Amniotic stem cell (primary cell): ENCODE measurements around the gene C10orf71.

Experiments
- DNase-seq: peaks from one replicate; lab custom pipeline; 2025; lab: John Stamatoyannopoulos, UW

The C10orf71 gene, protein sequence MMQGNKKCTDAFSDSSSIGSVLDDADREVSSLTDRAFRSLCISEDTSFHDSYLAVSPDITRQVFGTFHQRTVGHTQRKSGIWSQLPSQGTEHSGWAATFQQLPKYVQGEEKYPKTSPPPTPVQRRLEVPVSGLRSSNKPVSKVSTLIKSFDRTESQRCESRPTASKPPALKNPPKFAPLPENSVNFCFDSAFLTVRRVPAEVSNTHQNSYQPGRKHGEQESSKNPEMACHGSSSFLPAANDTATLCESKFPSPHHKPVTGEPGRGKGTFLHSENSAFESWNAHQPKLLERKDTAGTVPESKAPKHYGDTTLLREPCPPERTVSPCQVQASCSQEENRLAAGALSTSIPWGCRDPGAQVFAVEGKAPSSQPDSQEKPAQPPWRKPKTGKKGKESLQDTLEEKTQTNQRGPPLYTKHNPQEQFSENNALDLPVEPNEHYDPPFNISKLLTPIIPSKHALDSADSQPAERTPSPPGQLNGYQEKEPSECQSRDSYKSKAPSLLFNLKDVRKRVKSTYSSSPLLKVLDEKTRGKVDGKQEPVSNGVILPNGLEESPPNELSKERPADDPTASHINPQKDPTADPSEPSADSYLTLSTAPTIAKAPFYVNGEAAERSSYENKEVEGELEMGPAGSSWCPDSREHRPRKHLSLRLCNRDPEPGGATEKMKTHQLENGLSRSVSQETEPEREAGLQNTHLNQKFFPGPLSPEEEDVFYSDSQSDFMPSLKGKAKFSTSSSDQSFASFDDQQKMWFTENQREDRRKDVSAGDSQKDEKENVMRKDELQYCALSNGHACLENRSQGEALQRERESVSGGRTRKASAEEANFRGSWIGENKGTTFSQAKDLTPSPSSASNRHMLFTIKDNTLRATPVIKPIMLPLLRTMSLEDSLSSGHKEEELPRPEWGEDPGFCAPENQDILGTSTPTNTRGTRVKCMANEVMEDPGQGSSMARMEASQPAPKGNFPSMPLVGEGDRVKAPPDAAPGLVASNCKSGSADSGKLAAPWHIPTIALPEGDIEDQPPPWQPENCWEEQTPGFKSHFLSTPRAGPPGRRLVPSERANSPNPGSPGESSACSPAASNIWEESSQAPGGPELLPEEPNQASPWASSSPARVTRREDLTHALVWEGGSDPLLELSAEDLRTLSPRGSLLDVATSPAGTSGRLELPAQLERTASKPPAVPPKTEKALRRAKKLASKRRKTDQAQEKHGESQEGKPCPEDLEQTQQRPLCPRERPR (N-terminal part only)

DNA sequence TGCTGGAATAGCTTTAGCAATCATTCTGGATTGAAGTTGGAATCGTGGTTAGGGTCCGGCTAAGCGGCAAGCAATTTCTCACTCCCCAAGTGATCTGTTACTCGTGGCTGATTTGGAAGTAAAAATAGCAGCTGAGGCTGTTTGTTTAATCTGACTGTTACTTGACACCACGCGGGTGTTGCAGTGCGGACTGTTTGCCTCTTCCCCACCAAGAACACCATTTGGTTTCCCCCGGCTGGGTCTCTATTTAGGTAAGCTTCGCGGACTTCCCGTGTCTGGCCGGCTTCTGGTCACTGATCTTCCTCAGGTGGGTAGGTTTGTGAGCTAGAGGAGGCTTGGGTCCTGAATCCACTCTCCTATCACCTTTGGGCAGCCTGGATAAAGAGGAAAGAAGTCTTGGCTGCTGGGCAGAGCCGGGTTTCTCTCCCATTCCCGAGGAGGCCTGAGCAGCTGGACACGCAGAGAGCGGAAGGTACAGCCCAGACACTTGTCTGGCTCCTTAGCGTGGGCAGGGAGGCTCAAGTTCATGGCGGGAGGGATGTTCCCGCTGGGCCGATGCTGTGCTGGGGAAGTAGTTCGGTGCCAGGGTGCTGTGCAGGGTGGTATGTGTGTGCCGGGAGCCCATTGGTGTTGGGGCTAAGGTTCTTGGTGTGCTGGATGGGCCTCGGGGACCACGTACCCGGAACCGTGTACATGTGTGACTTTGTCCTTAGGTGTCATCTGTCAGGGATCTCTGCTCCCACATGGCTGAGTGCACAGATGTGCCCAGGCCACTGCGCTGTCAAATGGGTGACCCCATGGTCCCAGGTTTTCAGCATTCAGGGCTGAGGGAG, at the start of gene C10orf71:
Gene C10orf71 (plus strand): TSS at position 188 of the 833 bp plus-strand sequence. CDS start 23,376 bp downstream, outside the sequence.
- no peak for DNase-seq

DNA sequence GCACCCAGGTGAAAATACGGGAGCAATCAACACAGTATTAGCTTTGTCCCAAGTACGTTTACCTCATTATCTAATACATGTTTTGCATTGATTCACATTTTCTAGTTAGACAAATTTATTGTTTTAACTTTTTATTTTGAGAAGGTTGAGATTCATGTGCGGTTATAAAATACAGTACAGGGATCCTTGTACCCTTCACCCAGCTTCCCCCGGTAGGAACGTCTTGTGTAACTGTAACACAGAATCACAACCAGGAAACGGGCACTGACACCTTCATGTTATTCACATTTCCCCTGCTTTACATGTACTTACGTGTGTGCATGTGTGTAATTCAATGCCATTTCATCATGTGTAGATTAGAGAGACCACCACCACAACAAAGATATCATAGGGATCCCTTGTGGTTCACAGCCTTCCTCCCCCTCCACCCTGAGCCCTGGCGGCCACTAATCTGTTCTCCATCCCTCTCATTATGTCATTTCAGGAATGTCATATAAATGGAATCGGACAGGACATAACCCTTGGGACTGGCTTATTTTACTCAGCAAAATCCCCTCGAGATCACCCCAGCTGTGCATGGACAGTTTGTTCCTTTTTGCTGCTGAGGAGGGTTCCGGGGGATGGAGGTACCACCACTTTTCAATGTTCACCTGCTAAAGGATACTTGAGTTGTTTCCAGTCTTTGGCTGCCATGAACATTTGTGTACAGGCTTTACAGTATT, 46.5 kb upstream of the C10orf71 start:
- DNase-seq: no peak

DNA sequence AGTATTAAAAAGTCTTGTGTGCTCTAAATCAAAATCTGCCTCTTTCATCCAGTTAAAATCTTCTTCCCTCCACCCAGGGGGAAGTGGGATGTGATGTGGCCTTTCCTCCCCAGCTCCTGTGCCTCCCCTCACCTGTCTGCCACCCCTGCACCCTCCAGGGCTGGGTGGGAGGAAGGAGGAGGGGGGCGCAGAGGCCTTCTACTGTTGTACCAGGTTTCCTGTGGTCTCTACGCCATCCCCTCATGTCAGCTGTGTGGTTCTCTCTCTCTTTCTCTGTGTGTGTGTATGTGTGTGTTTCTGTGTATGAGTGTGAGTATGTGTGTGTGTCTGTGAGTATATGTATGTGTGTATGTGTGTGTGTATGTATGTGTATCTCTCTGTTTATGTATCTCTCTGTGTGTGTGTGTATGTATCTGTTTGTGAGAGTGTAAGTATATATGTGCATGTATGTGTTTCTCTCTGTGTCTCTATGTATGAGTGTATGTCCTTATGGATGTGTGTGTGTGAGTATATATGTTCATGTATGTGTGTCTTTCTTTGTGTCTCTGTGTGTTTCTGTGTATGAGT, 45.5 kb upstream of the C10orf71 start:
- DNase-seq: no peak

DNA sequence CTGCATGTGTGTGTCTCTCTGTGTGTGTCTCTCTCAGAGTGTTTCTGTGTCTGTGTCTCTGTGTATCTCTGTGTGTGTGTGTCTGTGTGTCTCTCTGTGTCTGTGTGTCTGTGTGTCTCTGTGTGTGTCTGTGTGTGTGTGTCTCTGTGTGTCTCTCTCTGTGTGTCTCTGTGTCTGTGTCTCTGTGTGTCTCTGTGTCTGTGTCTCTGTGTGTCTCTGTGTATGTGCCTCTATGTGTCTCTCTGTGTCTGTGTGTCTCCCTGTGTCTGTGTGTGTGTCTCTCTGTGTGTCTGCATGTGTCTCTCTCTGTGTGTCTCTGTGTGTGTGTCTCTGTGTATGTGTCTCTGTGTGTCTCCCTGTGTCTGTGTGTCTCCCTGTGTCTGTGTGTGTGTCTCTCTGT, 44.8 kb upstream of the C10orf71 start:
- no peak for DNase-seq

DNA sequence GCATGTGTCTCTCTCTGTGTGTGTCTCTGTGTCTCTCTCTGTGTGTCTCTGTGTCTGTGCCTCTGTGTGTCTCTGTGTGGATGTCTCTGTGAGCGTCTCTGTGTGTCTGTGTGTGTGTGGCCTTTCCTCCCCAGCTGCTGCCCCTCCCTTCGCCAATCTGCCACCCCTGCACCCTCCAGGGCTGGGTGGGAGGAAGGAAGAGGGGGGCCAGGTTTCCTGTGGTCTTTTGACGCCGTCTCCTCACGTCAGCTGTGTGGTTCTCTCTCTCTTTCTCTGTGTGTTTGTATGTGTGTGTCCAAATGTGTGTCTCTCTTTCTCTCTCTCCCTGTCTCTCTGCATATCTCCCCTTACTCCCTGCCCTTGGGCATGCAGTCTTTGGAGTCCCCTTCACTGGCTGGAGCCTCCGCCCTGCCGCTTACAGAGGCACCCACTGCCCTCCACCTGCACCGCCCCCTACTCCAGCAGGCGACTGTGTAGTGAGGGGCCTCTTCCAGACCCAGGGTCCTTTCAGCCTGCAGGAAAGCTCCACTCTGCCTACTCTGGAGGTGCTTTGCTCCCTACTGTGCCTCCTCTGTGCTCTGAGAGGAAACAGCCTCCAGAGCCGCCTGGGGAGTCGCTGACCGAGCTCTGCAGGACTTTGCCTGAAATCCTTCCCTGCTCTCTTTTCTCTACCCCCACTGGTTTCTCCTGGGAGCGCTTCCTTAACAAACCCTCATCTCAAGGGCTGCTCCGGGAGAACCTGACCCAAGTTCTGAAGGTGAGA, 44.2 kb upstream of the C10orf71 start:
- DNase-seq: no peak

DNA sequence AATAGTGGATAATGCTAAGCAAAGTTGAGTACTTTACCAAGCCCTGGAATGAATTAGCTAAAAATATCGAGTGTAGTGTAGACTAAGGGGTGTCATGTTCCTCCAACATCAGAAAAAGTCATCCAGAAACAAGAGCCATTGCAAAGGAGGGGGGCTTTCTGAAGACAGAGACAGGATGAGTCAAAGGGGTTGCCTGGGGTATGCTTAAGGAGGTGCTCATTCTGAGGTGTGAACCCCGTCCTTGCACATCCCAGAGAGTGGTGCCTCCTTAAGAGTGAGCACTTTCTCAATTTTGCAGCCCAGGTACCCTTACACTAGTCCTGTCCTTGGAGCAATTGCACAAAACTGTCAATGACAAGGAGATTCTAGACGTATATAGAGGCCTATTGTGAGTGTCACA, 43.1 kb upstream of the C10orf71 start:
- DNase-seq: no peak

DNA sequence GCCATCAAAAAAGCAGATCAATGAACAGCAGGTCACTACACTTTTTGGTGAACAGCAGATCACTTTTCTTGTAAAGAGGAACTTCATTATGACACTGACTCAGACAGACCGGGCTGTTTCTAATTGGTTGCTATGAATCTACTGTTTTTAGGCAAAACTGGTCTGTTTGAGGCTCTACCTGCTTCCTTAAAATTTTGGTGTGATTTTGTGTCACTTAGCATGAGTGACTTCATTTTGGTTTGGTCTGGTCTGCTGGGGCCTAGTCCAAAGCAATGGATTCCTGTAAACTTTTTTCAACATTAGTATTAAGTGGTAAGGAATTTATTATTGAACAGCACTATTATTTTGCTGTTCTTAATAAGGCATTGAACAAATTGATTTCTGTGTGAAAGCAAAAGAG, 41.8 kb upstream of the C10orf71 start:
- no peak for DNase-seq

DNA sequence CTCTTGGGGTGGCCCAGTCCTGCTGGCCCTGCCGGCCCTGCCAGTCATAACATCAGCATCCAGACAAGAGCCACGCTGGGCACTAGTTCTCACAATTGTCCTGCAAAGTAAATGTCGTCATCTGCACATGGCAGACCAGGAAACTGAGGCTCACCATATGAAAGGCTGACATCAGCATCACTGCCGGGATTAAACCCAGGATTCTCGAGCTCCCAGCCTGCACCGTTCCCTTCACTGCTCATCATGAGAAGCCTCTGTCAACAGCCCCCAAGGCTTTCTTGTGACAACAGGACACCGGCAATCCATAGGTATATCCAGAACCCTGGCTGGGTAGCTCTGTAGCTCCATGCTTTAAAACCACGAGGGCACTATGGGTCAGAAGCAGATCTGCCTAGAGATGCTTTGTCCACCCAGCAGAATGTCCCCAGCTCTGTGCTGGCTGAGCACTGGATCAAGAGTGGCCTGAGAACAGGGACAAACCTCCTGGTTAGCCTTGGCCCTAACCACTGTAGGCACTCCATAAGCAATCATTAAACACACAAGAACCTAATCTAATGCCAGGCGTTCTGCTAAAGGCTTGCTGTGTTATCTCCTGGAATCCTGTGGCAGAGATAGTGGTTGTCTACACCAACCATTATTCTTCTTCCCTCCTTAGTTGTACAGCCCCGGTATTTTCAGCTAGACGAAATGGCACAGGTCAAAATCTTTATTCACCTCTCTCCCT, 41.2 kb upstream of the C10orf71 start:
- DNase-seq: no peak

DNA sequence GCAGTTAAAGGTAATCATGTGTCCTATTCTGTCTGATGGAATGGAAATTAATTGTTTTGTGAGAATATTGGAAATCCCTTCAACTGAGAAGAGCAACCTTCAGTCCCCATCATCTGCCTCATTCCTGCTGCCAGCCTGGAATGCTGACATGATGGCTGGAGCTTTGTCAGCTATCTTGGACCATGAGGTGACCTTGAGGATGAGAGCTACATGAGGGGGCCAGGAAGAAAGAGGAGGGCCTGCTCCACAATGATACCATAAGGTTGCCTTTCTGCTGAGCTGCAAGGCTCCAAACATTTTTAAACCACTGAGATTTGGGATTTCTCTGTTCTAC, 40.7 kb upstream of the C10orf71 start:
- no peak for DNase-seq

DNA sequence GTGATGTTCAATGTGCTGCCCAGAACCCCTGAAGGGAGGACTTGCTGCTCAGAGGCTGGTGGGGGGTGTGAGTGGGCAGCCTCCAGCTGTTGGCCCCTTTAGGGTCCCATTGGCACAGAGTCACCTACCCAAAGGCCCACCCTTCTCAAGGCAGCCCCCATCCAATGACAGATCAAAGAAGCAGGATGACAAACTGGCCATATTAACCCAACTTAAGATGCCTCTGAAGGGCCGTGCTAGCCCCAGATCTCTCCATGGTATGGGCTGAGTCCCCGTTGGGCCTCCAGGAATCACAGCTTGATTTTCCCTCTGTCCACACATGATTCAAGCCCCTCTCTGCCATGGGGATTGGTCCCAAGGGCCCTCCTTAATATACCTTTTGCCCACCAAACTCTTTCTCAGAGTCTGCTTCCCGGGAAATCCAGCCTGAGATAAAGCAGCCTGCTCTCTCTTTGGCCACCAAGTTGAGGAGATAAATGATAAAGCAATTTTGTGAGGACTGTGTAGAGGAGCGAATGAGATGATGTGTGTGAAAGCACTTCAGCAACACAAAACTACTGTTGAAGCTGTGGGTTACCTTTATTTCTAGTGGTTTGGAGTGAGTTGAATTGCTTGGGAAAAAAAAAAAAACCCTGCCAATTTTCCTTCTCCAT, 38.2 kb upstream of the C10orf71 start:
- DNase-seq: no peak

DNA sequence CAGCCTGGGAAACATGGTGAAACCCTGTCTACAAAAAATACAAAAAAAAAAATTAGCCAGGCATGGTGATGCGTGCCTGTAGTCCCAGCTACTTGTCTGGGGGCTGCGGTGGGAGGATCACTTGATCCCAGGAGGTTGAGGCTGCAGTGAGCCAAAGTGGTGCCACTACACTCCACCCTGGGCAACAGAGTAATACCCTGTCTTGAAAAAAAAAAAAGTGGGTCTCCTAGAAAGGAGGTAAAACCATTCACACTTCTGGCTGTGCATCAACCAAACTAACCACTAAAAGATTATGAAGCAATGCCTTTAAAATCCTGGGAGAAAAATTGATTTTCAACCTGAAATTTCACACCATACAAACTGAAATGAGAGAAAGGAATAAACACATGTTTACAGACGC, 35.4 kb upstream of the C10orf71 start:
- no peak for DNase-seq

DNA sequence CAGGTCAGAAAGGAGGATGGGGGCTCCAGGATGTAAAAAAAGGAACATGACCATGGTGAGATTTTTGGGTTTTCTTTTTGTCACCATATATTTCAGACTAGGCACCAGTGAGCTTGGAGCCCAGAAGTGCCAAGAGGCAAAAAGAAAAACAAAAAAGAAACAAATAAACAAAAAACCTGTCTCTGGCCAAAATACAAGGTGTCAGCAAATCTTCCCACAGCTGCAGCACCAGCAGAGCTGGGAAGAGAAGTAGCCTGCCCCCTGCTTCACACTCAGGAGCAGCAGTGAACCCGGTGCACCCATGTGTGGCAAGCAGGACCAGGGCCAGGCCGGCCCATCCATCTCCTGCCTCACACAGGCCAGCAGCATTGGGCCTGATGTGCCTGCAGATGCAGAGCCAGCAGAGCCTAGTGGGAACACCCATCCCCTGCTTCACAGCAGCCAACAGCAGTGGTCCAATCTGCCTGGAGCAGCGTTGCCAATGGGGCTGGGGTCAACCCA, 34.7 kb upstream of the C10orf71 start:
- no peak for DNase-seq

DNA sequence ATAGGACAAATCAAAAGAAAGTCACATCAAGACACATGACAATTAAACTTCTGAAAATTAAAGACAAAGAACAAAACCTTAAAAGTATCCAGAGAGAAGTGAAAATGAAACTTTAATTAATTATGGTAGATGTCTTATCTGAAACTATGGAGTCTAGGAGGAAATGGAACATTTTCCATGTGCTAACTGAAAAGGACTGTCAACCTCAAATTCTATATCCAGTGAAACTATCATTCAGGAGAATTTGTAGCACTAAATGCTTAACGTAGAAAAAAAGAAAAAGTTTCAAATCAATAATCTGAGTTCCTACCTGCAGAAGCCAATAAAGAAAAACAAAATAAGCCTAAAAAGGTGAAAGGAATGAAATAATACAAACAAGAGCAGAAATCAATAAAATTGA, 33.1 kb upstream of the C10orf71 start:
- DNase-seq: no peak

DNA sequence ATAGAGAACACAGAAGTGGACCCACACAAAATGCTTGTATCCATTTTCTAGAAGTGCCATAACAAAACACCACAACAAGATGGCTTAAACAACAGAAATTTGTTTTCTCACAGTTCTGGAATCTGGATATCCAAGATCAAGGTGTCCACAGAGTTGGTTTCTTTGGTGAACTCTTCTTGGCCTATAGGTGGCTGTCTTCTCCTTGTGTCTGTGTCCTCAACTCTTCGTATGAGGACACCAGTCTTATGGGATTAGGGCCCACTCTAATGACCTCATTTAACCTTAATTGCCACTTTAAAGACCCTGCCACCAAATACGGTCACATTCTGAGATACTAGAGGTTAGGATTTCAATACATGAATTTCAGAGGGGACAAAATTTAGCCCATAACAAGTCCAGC, 30.8 kb upstream of the C10orf71 start:
- no peak for DNase-seq

DNA sequence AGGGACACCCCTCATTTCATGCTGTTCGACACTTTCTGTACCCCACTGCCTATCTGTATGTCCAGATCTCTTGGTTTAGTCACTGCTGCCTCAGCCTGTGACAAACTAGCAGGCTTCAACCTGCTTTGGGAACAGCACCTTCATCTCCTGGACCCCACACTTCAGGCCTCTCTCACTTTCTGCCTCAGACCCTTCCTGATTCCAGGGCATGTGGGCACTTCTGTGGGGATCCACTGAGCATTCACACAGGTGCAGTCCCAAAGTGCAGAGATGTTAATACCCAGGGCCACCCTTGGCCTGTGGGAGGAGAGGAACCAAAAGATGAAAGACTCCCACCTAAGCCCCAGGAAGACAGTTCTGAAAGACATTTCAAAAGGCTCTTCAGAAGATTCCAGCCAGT, 29.4 kb upstream of the C10orf71 start:
- DNase-seq: no peak

DNA sequence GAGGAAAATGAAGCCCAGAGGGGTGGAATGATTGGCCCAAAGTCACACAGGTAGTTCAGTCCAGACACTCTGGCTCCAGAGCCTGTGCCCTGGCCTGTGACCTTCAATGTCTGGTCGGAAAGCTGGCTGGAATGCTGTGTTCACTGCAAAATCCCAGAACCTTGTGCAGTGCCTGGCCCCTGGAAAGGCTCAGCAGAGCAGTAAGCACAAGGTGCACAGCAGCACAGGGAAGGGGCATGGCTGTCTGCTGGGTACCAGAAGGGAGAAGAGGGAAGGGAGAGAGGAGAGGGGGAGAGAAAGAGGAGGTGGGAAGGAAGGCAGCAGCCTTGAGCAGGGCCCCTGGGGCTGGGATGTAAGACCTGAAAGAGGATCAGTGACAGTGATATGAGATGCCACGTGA, 28.4 kb upstream of the C10orf71 start:
- DNase-seq: no peak

DNA sequence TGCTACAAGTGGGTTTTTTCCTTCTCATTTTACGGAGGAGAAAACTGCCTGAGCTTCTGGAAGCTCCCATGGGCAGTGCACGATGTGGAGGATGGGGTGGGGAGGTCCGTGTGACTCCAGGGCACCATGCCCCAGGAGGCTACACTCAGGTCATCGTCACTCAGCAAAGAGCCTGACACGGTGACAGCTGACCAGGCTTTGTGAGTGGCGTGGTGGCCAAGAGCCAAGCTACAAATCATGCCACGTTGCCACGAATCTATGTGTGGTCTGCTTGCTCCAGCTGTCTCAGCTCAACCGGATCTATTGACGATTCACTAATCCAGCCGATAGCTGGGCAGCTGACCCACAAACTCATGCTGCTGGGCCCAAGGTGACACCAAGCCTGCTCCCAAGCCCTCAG, 27.6 kb upstream of the C10orf71 start:
- DNase-seq: no peak

DNA sequence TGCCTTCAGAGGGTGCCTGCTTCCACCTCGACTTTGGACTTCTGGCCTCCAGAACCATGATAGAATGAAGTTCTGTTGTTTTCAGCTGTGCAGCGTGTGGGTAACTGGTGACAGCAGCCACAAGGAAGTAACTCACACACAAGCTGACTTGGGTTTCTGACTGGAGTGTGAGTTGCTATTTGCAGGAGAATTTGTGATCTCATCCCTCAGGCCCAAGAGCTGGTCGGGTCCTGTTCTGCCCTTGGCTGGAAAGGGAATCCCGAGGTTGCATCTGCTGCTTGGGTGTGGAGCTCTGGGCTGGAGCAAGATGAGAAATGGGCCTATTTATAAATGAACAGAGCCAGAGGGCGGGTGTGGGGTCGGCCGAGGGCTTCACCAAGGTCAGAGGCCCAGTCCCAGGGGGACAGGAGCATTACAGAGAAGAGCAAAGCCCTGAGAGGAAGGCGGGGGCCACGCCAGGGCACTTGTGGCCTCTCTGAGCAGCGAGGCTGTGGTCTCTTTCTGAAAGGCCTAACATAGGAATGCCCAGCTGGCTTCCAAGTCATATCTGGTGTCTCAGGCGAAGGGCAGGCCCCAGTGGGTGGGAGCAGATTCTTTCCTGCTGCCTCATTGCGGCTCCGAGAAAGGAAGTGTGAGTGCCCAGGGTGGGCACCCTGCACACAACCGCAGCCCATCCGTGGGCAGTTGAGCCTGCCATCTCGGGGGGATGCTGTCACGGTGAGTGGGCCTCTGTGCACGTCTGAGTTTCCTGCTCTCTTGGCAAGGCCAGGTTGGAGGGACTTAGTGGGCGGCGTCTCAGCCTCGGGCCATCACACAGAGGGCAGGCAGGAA, 26.5 kb upstream of the C10orf71 start:
- no peak for DNase-seq
